H1 (cell line): Measurements from ENCODE around the gene SNX21. TPM values are rescaled to one million over a fixed set of nuclear protein-coding genes. Genes with fewer than 3 reads are reported as not detected.

Experiments
- CTCF ChIA-PET: fragments of 300-600 bp; sonication (Branson Sonifier 250); formaldehyde crosslinking; loops from one replicate; lab custom pipeline; 2021; ENCODE audit not compliant: partially characterized antibody; lab: Charles Lee
- POLR2A ChIA-PET: fragments of 300-600 bp; sonication (Branson Sonifier 250); formaldehyde crosslinking; loops from one replicate; lab custom pipeline; 2021; ENCODE audit warnings: inconsistent platforms; ENCODE audit not compliant: partially characterized antibody; lab: Charles Lee
- DNase-seq, 2 experiments: peaks; one replicate each; pipeline versions ENCODE4 v3.0.0 to v3.0.0-alpha.2; 2010 to 2022; ENCODE audit warnings: low spot score in 2 of 2, low read depth in 1 of 2, mixed read lengths in 1 of 2
- FAIRE-seq: peaks from 2 replicates; lab custom pipeline; 2011; peaks lifted over from hg19 to GRCh38; lab: Jason Lieb, UNC
- H2AFZ ChIP-seq: 2 replicates; pipeline ENCODE4 v1.8.1; 2012; ENCODE audit warnings: low read length, inconsistent platforms
- H2AK5ac ChIP-seq: 2 replicates; pipeline ENCODE4 v1.6.1; 2013; ENCODE audit warnings: low read depth, low read length
- H2BK120ac ChIP-seq: replicated peaks from 2 replicates; pipeline ENCODE3; 2013; ENCODE audit warnings: low read depth, low read length, inconsistent platforms
- H2BK12ac ChIP-seq: 2 replicates; pipeline ENCODE4 v1.6.1; 2013; ENCODE audit warnings: low read depth, low read length
- H2BK15ac ChIP-seq: 2 replicates; pipeline ENCODE4 v1.6.1; 2013; ENCODE audit warnings: low read length
- H2BK20ac ChIP-seq: 2 replicates; pipeline ENCODE4 v1.6.1; 2013; ENCODE audit warnings: low read length
- H2BK5ac ChIP-seq: 2 replicates; pipeline ENCODE4 v1.6.1; 2013; ENCODE audit warnings: low read depth, low read length
- H3K14ac ChIP-seq: 2 replicates; pipeline ENCODE4 v1.6.1; 2013; ENCODE audit warnings: inconsistent platforms; ENCODE audit not compliant: insufficient read length
- H3K18ac ChIP-seq: 2 replicates; pipeline ENCODE4 v1.6.1; 2013; ENCODE audit warnings: low read length; ENCODE audit errors: extremely low read depth
- H3K23ac ChIP-seq: 2 replicates; pipeline ENCODE4 v1.6.1; 2013; ENCODE audit warnings: inconsistent platforms; ENCODE audit not compliant: insufficient read length
- H3K23me2 ChIP-seq: 2 replicates; pipeline ENCODE4 v1.6.1; 2013; ENCODE audit warnings: low read depth, low read length
- H3K27ac ChIP-seq: 2 replicates; pipeline ENCODE4 v1.6.1; 2011; ENCODE audit warnings: low read depth, low read length, inconsistent platforms
- H3K27me3 ChIP-seq, 4 experiments: replicated peaks in 1 of 4; 1 replicate in 1 of 4; 2 replicates in 3 of 4; pipeline versions ENCODE4 v1.6.1 to v1.8.1; 2011 to 2013; ENCODE audit warnings: low read length in 3 of 4, mild to moderate bottlenecking in 3 of 4, inconsistent platforms in 2 of 4, mixed read lengths in 2 of 4, moderate library complexity in 1 of 4; ENCODE audit not compliant: control insufficient read depth in 3 of 4, insufficient read depth in 3 of 4; ENCODE audit errors: extremely low read depth in 1 of 4
- H3K36me3 ChIP-seq, 4 experiments: 2 replicates each; pipeline versions ENCODE4 v1.6.1 to v1.8.1; 2011 to 2013; ENCODE audit warnings: mild to moderate bottlenecking in 4 of 4, low read length in 3 of 4, moderate library complexity in 2 of 4, control low read depth in 1 of 4, inconsistent platforms in 1 of 4; ENCODE audit not compliant: insufficient read depth in 4 of 4, control insufficient read depth in 2 of 4
- H3K4ac ChIP-seq: replicated peaks from 2 replicates; pipeline ENCODE3; 2013; ENCODE audit warnings: low read length, low read depth, mixed read lengths, inconsistent platforms; ENCODE audit not compliant: insufficient read length
- H3K4me1 ChIP-seq, 4 experiments: replicated peaks in 1 of 4; 1 replicate in 1 of 4; 2 replicates in 3 of 4; pipeline versions ENCODE4 v1.6.1 to v1.8.1; 2011 to 2013; ENCODE audit warnings: low read length in 3 of 4, inconsistent platforms in 2 of 4, mixed read lengths in 1 of 4; ENCODE audit not compliant: insufficient read depth in 4 of 4, control insufficient read depth in 3 of 4
- H3K4me2 ChIP-seq, 2 experiments: 2 replicates each; pipeline versions ENCODE4 v1.6.1 to v1.8.1; 2011 to 2013; ENCODE audit warnings: low read depth in 2 of 2, low read length in 2 of 2, control low read depth in 1 of 2, inconsistent platforms in 1 of 2, mild to moderate bottlenecking in 1 of 2; ENCODE audit not compliant: insufficient read depth in 1 of 2
- H3K4me3 ChIP-seq, 4 experiments: fragments of 200-600, 300-600 bp in 1 of 4; sonication (generic), shearing (Covaris generic), sonication (Bioruptor Twin) in 1 of 4; 2 replicates each; pipeline versions ENCODE4 v1.5.1 to v1.8.1; 2011 to 2016; ENCODE audit warnings: low read length in 4 of 4, low read depth in 3 of 4, control low read depth in 2 of 4, inconsistent platforms in 2 of 4, mild to moderate bottlenecking in 2 of 4, mixed read lengths in 1 of 4, moderate library complexity in 1 of 4; ENCODE audit not compliant: insufficient read depth in 2 of 4; ENCODE audit errors: extremely low read depth in 1 of 4
- H3K56ac ChIP-seq: replicated peaks from 2 replicates; pipeline ENCODE3; 2013; ENCODE audit warnings: low read depth, mild to moderate bottlenecking, mixed read lengths, low read length, inconsistent platforms; ENCODE audit not compliant: insufficient read length
- H3K79me1 ChIP-seq: 2 replicates; pipeline ENCODE4 v1.6.1; 2013; ENCODE audit warnings: low read depth, low read length, control low read depth
- H3K79me2 ChIP-seq, 2 experiments: 2 replicates each; pipeline versions ENCODE4 v1.6.1 to v1.8.1; 2012 to 2013; ENCODE audit warnings: low read length in 2 of 2, mild to moderate bottlenecking in 2 of 2, inconsistent platforms in 1 of 2; ENCODE audit not compliant: insufficient read depth in 2 of 2, control insufficient read depth in 1 of 2
- H3K9ac ChIP-seq, 4 experiments: replicated peaks in 1 of 4; 1 replicate in 1 of 4; 2 replicates in 3 of 4; pipeline versions ENCODE4 v1.6.1 to v1.8.1; 2011 to 2013; ENCODE audit warnings: low read depth in 3 of 4, low read length in 3 of 4, control low read depth in 2 of 4, mild to moderate bottlenecking in 2 of 4, moderate library complexity in 2 of 4, inconsistent platforms in 1 of 4; ENCODE audit errors: extremely low read depth in 1 of 4
- H3K9me3 ChIP-seq, 2 experiments: 2 replicates each; pipeline versions ENCODE4 v1.6.1 to v1.8.1; 2012 to 2013; ENCODE audit warnings: mild to moderate bottlenecking in 2 of 2, moderate library complexity in 2 of 2, control low read depth in 1 of 2, inconsistent platforms in 1 of 2, low read depth in 1 of 2, low read length in 1 of 2, mixed read lengths in 1 of 2; ENCODE audit not compliant: insufficient read depth in 2 of 2
- H4K20me1 ChIP-seq, 2 experiments: replicated peaks in 1 of 2; 2 replicates each; pipeline versions ENCODE3 to v1.8.1; 2011 to 2013; ENCODE audit warnings: inconsistent platforms in 2 of 2, low read length in 2 of 2, mild to moderate bottlenecking in 1 of 2; ENCODE audit not compliant: insufficient read depth in 2 of 2, control insufficient read depth in 1 of 2
- H4K5ac ChIP-seq: 2 replicates; pipeline ENCODE4 v1.6.1; 2013; ENCODE audit warnings: low read length, low read depth, mixed read lengths, inconsistent platforms; ENCODE audit not compliant: insufficient read length
- H4K8ac ChIP-seq: 2 replicates; pipeline ENCODE4 v1.8.0; 2013; ENCODE audit warnings: mild to moderate bottlenecking, moderate library complexity, low read length, inconsistent platforms; ENCODE audit not compliant: insufficient read depth; ENCODE audit errors: extremely low read depth
- H4K91ac ChIP-seq: replicated peaks from 2 replicates; pipeline ENCODE3; 2013; ENCODE audit warnings: low read length, mixed read lengths, inconsistent platforms; ENCODE audit not compliant: insufficient read length
- CTCF ChIP-seq, 3 experiments: IDR thresholded peaks; 1 replicate in 2 of 3; 2 replicates in 1 of 3; pipeline versions ENCODE4 v1.5.1 to v1.6.1; 2011; ENCODE audit warnings: low read length in 3 of 3, mild to moderate bottlenecking in 3 of 3, inconsistent platforms in 2 of 3, low read depth in 1 of 3, moderate library complexity in 1 of 3; ENCODE audit not compliant: insufficient read depth in 1 of 3; ENCODE audit errors: control extremely low read depth in 1 of 3
- RFX5 ChIP-seq: IDR thresholded peaks from 2 replicates; pipeline ENCODE4 v1.6.1; 2011; ENCODE audit warnings: low read depth, low read length, improper control_type of control experiment, borderline replicate concordance
- SP4 ChIP-seq: IDR thresholded peaks from 2 replicates; pipeline ENCODE4 v1.6.1; 2012; ENCODE audit warnings: low read length, inconsistent platforms
- SUZ12 ChIP-seq: fragments of 200-600 bp; sonication (generic); IDR thresholded peaks from 2 replicates; pipeline ENCODE4 v1.6.1; 2012; ENCODE audit warnings: mild to moderate bottlenecking, inconsistent platforms, low read length, moderate library complexity, mixed read lengths
- WGBS, 2 experiments: shearing (Covaris generic) in 1 of 2; methylation state at CpG; one replicate each; pipeline versions ENCODE4 v1.1.6 to v1.1.7; 2013 to 2015; ENCODE audit warnings: low lambda C conversion rate in 2 of 2, mixed read lengths in 2 of 2, inconsistent platforms in 1 of 2, low coverage in 1 of 2, missing lambda C conversion rate in 1 of 2; ENCODE audit not compliant: insufficient replicate concordance in 2 of 2, insufficient coverage in 1 of 2, insufficient read length in 1 of 2; ENCODE audit errors: extremely low coverage in 1 of 2, missing lambda C conversion rate in 1 of 2; 5-methylcytosine and 5-hydroxymethylcytosine counted together
- polyA plus RNA-seq, 7 experiments: library from polyadenylated mRNA; depleted of rRNA in 3 of 7; stranded (reverse) in 5 of 7; unstranded in 2 of 7; fragments of >200 nt in 5 of 7; fragments of 200-250 nt in 2 of 7; gene quantifications; 1 replicate in 5 of 7; 2 replicates in 1 of 7; 4 replicates in 1 of 7; pipeline versions ENCODE4 v1.2.1 to v1.2.3, GENCODE V29; 2011 to 2013; ENCODE audit warnings: missing spikeins in 2 of 7, mixed read lengths in 2 of 7
- total RNA-seq: library from RNA; stranded (reverse); fragmentation: NEBNext Ultra II Directional; extraction: Animal tissue kit (Norgen Biotek cat#: 25700); gene quantifications from 2 replicates; pipeline ENCODE4 v1.2.1, GENCODE V29; 2021
- TF ChIP-seq, protein P1 (sequence below): IDR thresholded peaks from 2 replicates; pipeline ENCODE4 v1.6.1; 2011; ENCODE audit warnings: low read length, improper control_type of control experiment

Gene SNX21
- total and polyA plus RNA-seq, 2 of the 8 experiments (the other 6 are each of a cell fraction or from before 2014, with no cell fraction given), result 15.8 to 16.8 TPM

GRCh38 chr20:45883100-45883469 lies 49.5 kb downstream of the SNX21 start:
- H3K27me3 ChIP-seq, result no peaks in the 10 kb centered on the region
- H3K9ac ChIP-seq, result no peak overlapping the region
- H3K4me1 ChIP-seq, result no peaks in the 10 kb centered on the region
- H2BK5ac ChIP-seq, result no peak overlapping the region
- H3K9me3 ChIP-seq, result no peaks in the 10 kb centered on the region
- H3K23ac ChIP-seq, result no peak overlapping the region
- peaks cover 5% of the 10 kb centered on the region for H3K23me2 ChIP-seq
- H2AFZ ChIP-seq, result no peak overlapping the region
- no peak overlapping the region for H2AK5ac ChIP-seq
- H3K4me3 ChIP-seq, result no peak overlapping the region
- no peak overlapping the region for H2BK120ac ChIP-seq
- POLR2A ChIA-PET, result interaction anchor here (0.5 to 5.7 kb wide), 18 partner anchors 8 to 752 kb away, joined by 3 to 55 read pairs (median 4); partner anchors contain the start of genes ACOT8, CTSA, NEURL2 and PCIF1
- CTCF ChIA-PET, result interaction anchor here (1.0 to 2.4 kb wide), 5 partner anchors 7 to 112 kb away, joined by 3 to 14 read pairs (median 7); partner anchors contain the start of genes CTSA and NEURL2
- DNase-seq (no peak), FAIRE-seq (no peak)
- H2BK12ac ChIP-seq, result no peak overlapping the region
- H4K20me1 ChIP-seq, result peaks cover 0 to 7% of the 10 kb centered on the region in 2 experiments
- peaks cover 10 to 18% (median 17%) of the 10 kb centered on the region in 4 experiments for H3K36me3 ChIP-seq
- H3K79me1 ChIP-seq, result no peaks in the 10 kb centered on the region
- no peak overlapping the region for H3K56ac ChIP-seq
- no peak overlapping the region for H3K14ac ChIP-seq
- H2BK20ac ChIP-seq, result no peak overlapping the region
- no peak overlapping the region for H3K4ac ChIP-seq
- H2BK15ac ChIP-seq, result no peak overlapping the region
- no peak overlapping the region for H4K8ac ChIP-seq
- H3K4me2 ChIP-seq, result no peak overlapping the region
- H3K27ac ChIP-seq, result no peak overlapping the region
- 97% methylated on average over 9 of the region's 9 CpGs; no CpG with 5 or more reads in 1 of the 2 experiments for WGBS, 2 experiments
- peaks cover 0 to 16% of the 10 kb centered on the region in 2 experiments; a peak in 1 of 4 replicates for H3K79me2 ChIP-seq
- H4K5ac ChIP-seq, result no peak overlapping the region
- H3K18ac ChIP-seq, result no peak overlapping the region
- TF ChIP-seq SUZ12, result no peak
- TF ChIP-seq RFX5, result no peak
- TF ChIP-seq CTCF (IDR thresholded peaks at IDR 0.05; ENCODE audit: control extremely low read depth in 1 of 3, insufficient read depth in 1 of 3, low read depth in 1 of 3, low read length in 3 of 3), result no peak
- TF ChIP-seq, protein P1, sequence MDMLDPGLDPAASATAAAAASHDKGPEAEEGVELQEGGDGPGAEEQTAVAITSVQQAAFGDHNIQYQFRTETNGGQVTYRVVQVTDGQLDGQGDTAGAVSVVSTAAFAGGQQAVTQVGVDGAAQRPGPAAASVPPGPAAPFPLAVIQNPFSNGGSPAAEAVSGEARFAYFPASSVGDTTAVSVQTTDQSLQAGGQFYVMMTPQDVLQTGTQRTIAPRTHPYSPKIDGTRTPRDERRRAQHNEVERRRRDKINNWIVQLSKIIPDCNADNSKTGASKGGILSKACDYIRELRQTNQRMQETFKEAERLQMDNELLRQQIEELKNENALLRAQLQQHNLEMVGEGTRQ, result no peak
- no peak for TF ChIP-seq SP4
- H4K91ac ChIP-seq, result no peak overlapping the region
